H1 (cell line): Measurements from ENCODE around the gene CEBPZ. TPM values are rescaled to one million over a fixed set of nuclear protein-coding genes. Genes with fewer than 3 reads are reported as not detected.
A peak's percentile ranks its signal among the peaks of the same experiment; 100 is the strongest.

Source experiments
- CTCF ChIA-PET: fragments of 300-600 bp; sonication (Branson Sonifier 250); formaldehyde crosslinking; loops from one replicate; lab custom pipeline; 2021; ENCODE audit not compliant: partially characterized antibody; lab: Charles Lee
- POLR2A ChIA-PET: fragments of 300-600 bp; sonication (Branson Sonifier 250); formaldehyde crosslinking; loops from one replicate; lab custom pipeline; 2021; ENCODE audit warnings: inconsistent platforms; ENCODE audit not compliant: partially characterized antibody; lab: Charles Lee
- DNase-seq, 2 experiments: peaks; one replicate each; pipeline versions ENCODE4 v3.0.0 to v3.0.0-alpha.2; 2010 to 2022; ENCODE audit warnings: low spot score in 2 of 2, low read depth in 1 of 2, mixed read lengths in 1 of 2
- FAIRE-seq: peaks from 2 replicates; lab custom pipeline; 2011; peaks lifted over from hg19 to GRCh38; lab: Jason Lieb, UNC
- H2AFZ ChIP-seq: 2 replicates; pipeline ENCODE4 v1.8.1; 2012; ENCODE audit warnings: low read length, inconsistent platforms
- H2AK5ac ChIP-seq: 2 replicates; pipeline ENCODE4 v1.6.1; 2013; ENCODE audit warnings: low read depth, low read length
- H2BK120ac ChIP-seq: replicated peaks from 2 replicates; pipeline ENCODE3; 2013; ENCODE audit warnings: low read depth, low read length, inconsistent platforms
- H2BK12ac ChIP-seq: 2 replicates; pipeline ENCODE4 v1.6.1; 2013; ENCODE audit warnings: low read depth, low read length
- H2BK15ac ChIP-seq: 2 replicates; pipeline ENCODE4 v1.6.1; 2013; ENCODE audit warnings: low read length
- H2BK20ac ChIP-seq: 2 replicates; pipeline ENCODE4 v1.6.1; 2013; ENCODE audit warnings: low read length
- H2BK5ac ChIP-seq: 2 replicates; pipeline ENCODE4 v1.6.1; 2013; ENCODE audit warnings: low read depth, low read length
- H3K14ac ChIP-seq: 2 replicates; pipeline ENCODE4 v1.6.1; 2013; ENCODE audit warnings: inconsistent platforms; ENCODE audit not compliant: insufficient read length
- H3K18ac ChIP-seq: 2 replicates; pipeline ENCODE4 v1.6.1; 2013; ENCODE audit warnings: low read length; ENCODE audit errors: extremely low read depth
- H3K23ac ChIP-seq: 2 replicates; pipeline ENCODE4 v1.6.1; 2013; ENCODE audit warnings: inconsistent platforms; ENCODE audit not compliant: insufficient read length
- H3K23me2 ChIP-seq: 2 replicates; pipeline ENCODE4 v1.6.1; 2013; ENCODE audit warnings: low read depth, low read length
- H3K27ac ChIP-seq: 2 replicates; pipeline ENCODE4 v1.6.1; 2011; ENCODE audit warnings: low read depth, low read length, inconsistent platforms
- H3K27me3 ChIP-seq, 4 experiments: replicated peaks in 1 of 4; 1 replicate in 1 of 4; 2 replicates in 3 of 4; pipeline versions ENCODE4 v1.6.1 to v1.8.1; 2011 to 2013; ENCODE audit warnings: low read length in 3 of 4, mild to moderate bottlenecking in 3 of 4, inconsistent platforms in 2 of 4, mixed read lengths in 2 of 4, moderate library complexity in 1 of 4; ENCODE audit not compliant: control insufficient read depth in 3 of 4, insufficient read depth in 3 of 4; ENCODE audit errors: extremely low read depth in 1 of 4
- H3K36me3 ChIP-seq, 4 experiments: 2 replicates each; pipeline versions ENCODE4 v1.6.1 to v1.8.1; 2011 to 2013; ENCODE audit warnings: mild to moderate bottlenecking in 4 of 4, low read length in 3 of 4, moderate library complexity in 2 of 4, control low read depth in 1 of 4, inconsistent platforms in 1 of 4; ENCODE audit not compliant: insufficient read depth in 4 of 4, control insufficient read depth in 2 of 4
- H3K4ac ChIP-seq: replicated peaks from 2 replicates; pipeline ENCODE3; 2013; ENCODE audit warnings: low read length, low read depth, mixed read lengths, inconsistent platforms; ENCODE audit not compliant: insufficient read length
- H3K4me1 ChIP-seq, 4 experiments: replicated peaks in 1 of 4; 1 replicate in 1 of 4; 2 replicates in 3 of 4; pipeline versions ENCODE4 v1.6.1 to v1.8.1; 2011 to 2013; ENCODE audit warnings: low read length in 3 of 4, inconsistent platforms in 2 of 4, mixed read lengths in 1 of 4; ENCODE audit not compliant: insufficient read depth in 4 of 4, control insufficient read depth in 3 of 4
- H3K4me2 ChIP-seq, 2 experiments: 2 replicates each; pipeline versions ENCODE4 v1.6.1 to v1.8.1; 2011 to 2013; ENCODE audit warnings: low read depth in 2 of 2, low read length in 2 of 2, control low read depth in 1 of 2, inconsistent platforms in 1 of 2, mild to moderate bottlenecking in 1 of 2; ENCODE audit not compliant: insufficient read depth in 1 of 2
- H3K4me3 ChIP-seq, 4 experiments: fragments of 200-600, 300-600 bp in 1 of 4; sonication (generic), shearing (Covaris generic), sonication (Bioruptor Twin) in 1 of 4; 2 replicates each; pipeline versions ENCODE4 v1.5.1 to v1.8.1; 2011 to 2016; ENCODE audit warnings: low read length in 4 of 4, low read depth in 3 of 4, control low read depth in 2 of 4, inconsistent platforms in 2 of 4, mild to moderate bottlenecking in 2 of 4, mixed read lengths in 1 of 4, moderate library complexity in 1 of 4; ENCODE audit not compliant: insufficient read depth in 2 of 4; ENCODE audit errors: extremely low read depth in 1 of 4
- H3K56ac ChIP-seq: replicated peaks from 2 replicates; pipeline ENCODE3; 2013; ENCODE audit warnings: low read depth, mild to moderate bottlenecking, mixed read lengths, low read length, inconsistent platforms; ENCODE audit not compliant: insufficient read length
- H3K79me1 ChIP-seq: 2 replicates; pipeline ENCODE4 v1.6.1; 2013; ENCODE audit warnings: low read depth, low read length, control low read depth
- H3K79me2 ChIP-seq, 2 experiments: 2 replicates each; pipeline versions ENCODE4 v1.6.1 to v1.8.1; 2012 to 2013; ENCODE audit warnings: low read length in 2 of 2, mild to moderate bottlenecking in 2 of 2, inconsistent platforms in 1 of 2; ENCODE audit not compliant: insufficient read depth in 2 of 2, control insufficient read depth in 1 of 2
- H3K9ac ChIP-seq, 4 experiments: replicated peaks in 1 of 4; 1 replicate in 1 of 4; 2 replicates in 3 of 4; pipeline versions ENCODE4 v1.6.1 to v1.8.1; 2011 to 2013; ENCODE audit warnings: low read depth in 3 of 4, low read length in 3 of 4, control low read depth in 2 of 4, mild to moderate bottlenecking in 2 of 4, moderate library complexity in 2 of 4, inconsistent platforms in 1 of 4; ENCODE audit errors: extremely low read depth in 1 of 4
- H3K9me3 ChIP-seq, 2 experiments: 2 replicates each; pipeline versions ENCODE4 v1.6.1 to v1.8.1; 2012 to 2013; ENCODE audit warnings: mild to moderate bottlenecking in 2 of 2, moderate library complexity in 2 of 2, control low read depth in 1 of 2, inconsistent platforms in 1 of 2, low read depth in 1 of 2, low read length in 1 of 2, mixed read lengths in 1 of 2; ENCODE audit not compliant: insufficient read depth in 2 of 2
- H4K20me1 ChIP-seq, 2 experiments: replicated peaks in 1 of 2; 2 replicates each; pipeline versions ENCODE3 to v1.8.1; 2011 to 2013; ENCODE audit warnings: inconsistent platforms in 2 of 2, low read length in 2 of 2, mild to moderate bottlenecking in 1 of 2; ENCODE audit not compliant: insufficient read depth in 2 of 2, control insufficient read depth in 1 of 2
- H4K5ac ChIP-seq: 2 replicates; pipeline ENCODE4 v1.6.1; 2013; ENCODE audit warnings: low read length, low read depth, mixed read lengths, inconsistent platforms; ENCODE audit not compliant: insufficient read length
- H4K8ac ChIP-seq: 2 replicates; pipeline ENCODE4 v1.8.0; 2013; ENCODE audit warnings: mild to moderate bottlenecking, moderate library complexity, low read length, inconsistent platforms; ENCODE audit not compliant: insufficient read depth; ENCODE audit errors: extremely low read depth
- H4K91ac ChIP-seq: replicated peaks from 2 replicates; pipeline ENCODE3; 2013; ENCODE audit warnings: low read length, mixed read lengths, inconsistent platforms; ENCODE audit not compliant: insufficient read length
- BACH1 ChIP-seq: IDR thresholded peaks from 2 replicates; pipeline ENCODE4 v1.6.1; 2012; ENCODE audit warnings: low read length, improper control_type of control experiment
- CBX8 ChIP-seq: fragments of 300-800, 300-1000 bp; sonication (generic); IDR thresholded peaks from 2 replicates; pipeline ENCODE4 v1.7.1; 2016; ENCODE audit warnings: low read depth, low read length, borderline replicate concordance
- E2F6 ChIP-seq: IDR thresholded peaks from 2 replicates; pipeline ENCODE4 v1.6.1; 2012; ENCODE audit warnings: inconsistent platforms
- GABPA ChIP-seq: IDR thresholded peaks from 2 replicates; pipeline ENCODE4 v1.6.1; 2011; ENCODE audit warnings: mild to moderate bottlenecking, low read length, moderate library complexity, borderline replicate concordance; ENCODE audit not compliant: insufficient read depth
- GTF2F1 ChIP-seq: IDR thresholded peaks from 2 replicates; pipeline ENCODE4 v1.6.1; 2012; ENCODE audit warnings: low read depth, low read length, improper control_type of control experiment, borderline replicate concordance
- POLR2A ChIP-seq, 2 experiments: IDR thresholded peaks; 1 replicate in 1 of 2; 2 replicates in 1 of 2; pipeline ENCODE4 v1.6.1; 2011; ENCODE audit warnings: low read depth in 2 of 2, low read length in 2 of 2, mild to moderate bottlenecking in 2 of 2; ENCODE audit errors: control extremely low read depth in 1 of 2
- POLR2AphosphoS5 ChIP-seq: IDR thresholded peaks from 2 replicates; pipeline ENCODE4 v1.6.1; 2011; ENCODE audit warnings: low read depth, low read length
- SP1 ChIP-seq: IDR thresholded peaks from 2 replicates; pipeline ENCODE4 v1.6.1; 2011; ENCODE audit warnings: low read depth, low read length
- TAF7 ChIP-seq: optimal IDR thresholded peaks from 2 replicates; pipeline ENCODE3; 2011; ENCODE audit warnings: low read depth, mild to moderate bottlenecking, inconsistent platforms, low read length, moderate library complexity, borderline replicate concordance
- TBP ChIP-seq: IDR thresholded peaks from 2 replicates; pipeline ENCODE4 v1.6.1; 2011; ENCODE audit warnings: low read depth, low read length, improper control_type of control experiment
- WGBS, 2 experiments: shearing (Covaris generic) in 1 of 2; methylation state at CpG; one replicate each; pipeline versions ENCODE4 v1.1.6 to v1.1.7; 2013 to 2015; ENCODE audit warnings: low lambda C conversion rate in 2 of 2, mixed read lengths in 2 of 2, inconsistent platforms in 1 of 2, low coverage in 1 of 2, missing lambda C conversion rate in 1 of 2; ENCODE audit not compliant: insufficient replicate concordance in 2 of 2, insufficient coverage in 1 of 2, insufficient read length in 1 of 2; ENCODE audit errors: extremely low coverage in 1 of 2, missing lambda C conversion rate in 1 of 2; 5-methylcytosine and 5-hydroxymethylcytosine counted together
- polyA plus RNA-seq, 7 experiments: library from polyadenylated mRNA; depleted of rRNA in 3 of 7; stranded (reverse) in 5 of 7; unstranded in 2 of 7; fragments of >200 nt in 5 of 7; fragments of 200-250 nt in 2 of 7; gene quantifications; 1 replicate in 5 of 7; 2 replicates in 1 of 7; 4 replicates in 1 of 7; pipeline versions ENCODE4 v1.2.1 to v1.2.3, GENCODE V29; 2011 to 2013; ENCODE audit warnings: missing spikeins in 2 of 7, mixed read lengths in 2 of 7
- total RNA-seq: library from RNA; stranded (reverse); fragmentation: NEBNext Ultra II Directional; extraction: Animal tissue kit (Norgen Biotek cat#: 25700); gene quantifications from 2 replicates; pipeline ENCODE4 v1.2.1, GENCODE V29; 2021

CEBPZ gene
- total and polyA plus RNA-seq, 2 of the 8 experiments (the other 6 are each of a cell fraction or from before 2014, with no cell fraction given): 19.1 to 201 TPM

- peak within 1 kb of the TSS; percentile 28; the same call in 1 of the 2 replicates for H2AFZ ChIP-seq
- peak within 1 kb of the TSS; percentile 14 for H2BK120ac ChIP-seq
- H3K56ac ChIP-seq: no peak within 1 kb of the TSS
- H2AK5ac ChIP-seq: 0 out of 2 replicates have a peak within 1 kb of the TSS, but pooled peaks have one; percentile 4
- no peak within 1 kb of the TSS for H3K23ac ChIP-seq
- H3K4me3 ChIP-seq: peak within 1 kb of the TSS; percentile 61 to 87 (median 70)
- H4K8ac ChIP-seq: peak within 1 kb of the TSS; percentile 26; the same call in 1 of the 2 replicates
- H3K4ac ChIP-seq: peak within 1 kb of the TSS; percentile 1
- H3K9me3 ChIP-seq: no peaks in the 10 kb centered on the region
- H3K4me2 ChIP-seq: peak within 1 kb of the TSS; percentile 83 to 90
- peak within 1 kb of the TSS; percentile 48; the same call in 1 of the 2 replicates for H2BK5ac ChIP-seq
- H3K79me2 ChIP-seq: peaks cover 0 to 30% of the 10 kb centered on the region in 2 experiments; a peak in 2 of 4 replicates
- H2BK12ac ChIP-seq: peak within 1 kb of the TSS; percentile 60; the same call in 1 of the 2 replicates
- H4K91ac ChIP-seq: peak within 1 kb of the TSS; percentile 37
- FAIRE-seq (no peak), DNase-seq (peak in 1 of 2 experiments; percentile 86)
- peak within 1 kb of the TSS; percentile 10 for H3K18ac ChIP-seq
- no peak within 1 kb of the TSS for H3K27ac ChIP-seq
- CTCF ChIA-PET: interaction anchor here (1.0 to 3.2 kb wide), 3 partner anchors 11 to 93 kb away, joined by 3 to 16 read pairs (median 4); no protein-coding TSS in a partner anchor
- H2BK20ac ChIP-seq: no peak within 1 kb of the TSS
- H4K5ac ChIP-seq: no peak within 1 kb of the TSS
- 0 out of 2 replicates have a peak within 1 kb of the TSS, but pooled peaks have one; percentile 2 for H2BK15ac ChIP-seq
- no peaks in the 10 kb centered on the region for H3K27me3 ChIP-seq
- no peaks in the 10 kb centered on the region; a peak in 2 of 8 replicates for H3K36me3 ChIP-seq
- no peak within 1 kb of the TSS for H3K14ac ChIP-seq
- peak within 1 kb of the TSS; percentile 54 to 78 (median 63) for H3K9ac ChIP-seq
- peaks cover 0 to 11% (median 8%) of the 10 kb centered on the region in 4 experiments; a peak in 6 of 7 replicates for H3K4me1 ChIP-seq
- H3K79me1 ChIP-seq: peaks cover 2% of the 10 kb centered on the region; the same call in 1 of the 2 replicates
- no peaks in the 10 kb centered on the region for H4K20me1 ChIP-seq
- WGBS, 2 experiments: 55% methylated on average over 12 of the region's 55 CpGs; no CpG with 5 or more reads in 1 of the 2 experiments
- POLR2A ChIA-PET: interaction anchor here (0.8 to 3.8 kb wide), 10 partner anchors 9 to 193 kb away, joined by 3 to 15 read pairs (median 4); partner anchors contain the start of genes CEBPZ and NDUFAF7
- peaks cover 6% of the 10 kb centered on the region; the same call in 1 of the 2 replicates for H3K23me2 ChIP-seq
- no peak for TF ChIP-seq CBX8
- TF ChIP-seq GTF2F1: no peak
- TF ChIP-seq E2F6: peak; percentile 88
- peak; percentile 35; the same call in 1 of the 2 replicates for TF ChIP-seq POLR2AphosphoS5
- no peak for TF ChIP-seq SP1
- TF ChIP-seq TBP: peak; percentile 51; the same call in 1 of the 2 replicates
- TF ChIP-seq BACH1: no peak
- TF ChIP-seq GABPA: no peak
- TF ChIP-seq TAF7: no peak
- peak; percentile 11 to 54; a peak in 2 of 3 replicates for TF ChIP-seq POLR2A (IDR thresholded peaks at IDR 0.05; ENCODE audit: control extremely low read depth in 1 of 2, low read depth in 2 of 2, low read length in 2 of 2)
These were observed 74.3 kb downstream of the CEBPZ start, which contains the start of gene EIF2AK2 for GRCh38 chr2:37156857-37157714. Gene EIF2AK2 (minus strand): TSS chr2:37156980. CDS start chr2:37147806, 9,174 bp downstream.
